Endothelial cell of umbilical vein (primary cell): Measurements from ENCODE around the gene ATAD2B.

Experiments
- EZH2 ChIP-seq: IDR thresholded peaks from 2 replicates; pipeline ENCODE4 v1.6.1; 2012; ENCODE audit warnings: borderline replicate concordance, low read depth, mild to moderate bottlenecking, moderate library complexity, low read length, inconsistent platforms; ENCODE audit not compliant: severe bottlenecking
- FOS ChIP-seq: IDR thresholded peaks from 2 replicates; pipeline ENCODE4 v1.6.1; 2011; ENCODE audit warnings: mild to moderate bottlenecking, low read length, moderate library complexity, borderline replicate concordance; ENCODE audit not compliant: insufficient read depth
- MYC ChIP-seq: IDR thresholded peaks from one replicate; pipeline ENCODE4 v1.6.1; 2011; ENCODE audit warnings: mild to moderate bottlenecking, low read depth, low read length
- POLR2A ChIP-seq: IDR thresholded peaks from 2 replicates; pipeline ENCODE4 v1.6.1; 2012; ENCODE audit warnings: low read depth, mild to moderate bottlenecking, control low read depth, low read length
- POLR2AphosphoS5 ChIP-seq: IDR thresholded peaks from 2 replicates; pipeline ENCODE4 v1.6.1; 2012; ENCODE audit warnings: low read depth, mild to moderate bottlenecking, control low read depth, low read length, moderate library complexity; ENCODE audit not compliant: insufficient read depth
- TF ChIP-seq, protein P1 (sequence below), 2 donors: IDR thresholded peaks; 1 replicate in 1 of 2; 2 replicates in 1 of 2; pipeline ENCODE4 v1.5.1; 2011; ENCODE audit warnings: low read length in 2 of 2, mild to moderate bottlenecking in 2 of 2, moderate library complexity in 2 of 2, control low read depth in 1 of 2, inconsistent platforms in 1 of 2, low read depth in 1 of 2; ENCODE audit not compliant: insufficient read depth in 1 of 2; ENCODE audit errors: extremely low read depth in 1 of 2
- TF ChIP-seq, protein P2 (sequence below): IDR thresholded peaks from 2 replicates; pipeline ENCODE4 v1.6.1; 2011; ENCODE audit not compliant: insufficient read depth, insufficient read length

DNA sequence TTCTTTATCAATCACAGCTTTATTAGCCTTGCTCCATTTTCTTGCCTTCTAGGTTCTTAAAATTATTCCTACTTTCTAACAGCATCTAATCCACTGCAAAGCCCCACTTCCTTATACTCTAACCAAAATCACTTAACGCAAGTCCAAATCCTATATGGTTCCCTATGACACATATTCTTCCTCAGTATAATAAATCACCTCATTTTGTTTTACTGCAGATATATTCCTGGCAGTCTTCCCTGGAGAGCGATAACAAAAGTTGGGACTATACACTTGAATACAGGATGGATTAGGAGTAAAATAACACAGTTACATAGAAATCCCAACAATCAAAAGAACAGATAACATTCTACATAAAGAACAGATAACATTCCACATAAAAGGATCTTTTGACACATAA, 144.8 kb downstream of the ATAD2B start:
- TF ChIP-seq MYC (no peak), POLR2AphosphoS5 (no peak), FOS (no peak), EZH2 (no peak), POLR2A (no peak)
- TF ChIP-seq, protein P1, sequence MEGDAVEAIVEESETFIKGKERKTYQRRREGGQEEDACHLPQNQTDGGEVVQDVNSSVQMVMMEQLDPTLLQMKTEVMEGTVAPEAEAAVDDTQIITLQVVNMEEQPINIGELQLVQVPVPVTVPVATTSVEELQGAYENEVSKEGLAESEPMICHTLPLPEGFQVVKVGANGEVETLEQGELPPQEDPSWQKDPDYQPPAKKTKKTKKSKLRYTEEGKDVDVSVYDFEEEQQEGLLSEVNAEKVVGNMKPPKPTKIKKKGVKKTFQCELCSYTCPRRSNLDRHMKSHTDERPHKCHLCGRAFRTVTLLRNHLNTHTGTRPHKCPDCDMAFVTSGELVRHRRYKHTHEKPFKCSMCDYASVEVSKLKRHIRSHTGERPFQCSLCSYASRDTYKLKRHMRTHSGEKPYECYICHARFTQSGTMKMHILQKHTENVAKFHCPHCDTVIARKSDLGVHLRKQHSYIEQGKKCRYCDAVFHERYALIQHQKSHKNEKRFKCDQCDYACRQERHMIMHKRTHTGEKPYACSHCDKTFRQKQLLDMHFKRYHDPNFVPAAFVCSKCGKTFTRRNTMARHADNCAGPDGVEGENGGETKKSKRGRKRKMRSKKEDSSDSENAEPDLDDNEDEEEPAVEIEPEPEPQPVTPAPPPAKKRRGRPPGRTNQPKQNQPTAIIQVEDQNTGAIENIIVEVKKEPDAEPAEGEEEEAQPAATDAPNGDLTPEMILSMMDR (IDR thresholded peaks at IDR 0.05; ENCODE audit: extremely low read depth in 1 of 2, insufficient read depth in 1 of 2, low read depth in 1 of 2, low read length in 2 of 2): no peak
- TF ChIP-seq, protein P2, sequence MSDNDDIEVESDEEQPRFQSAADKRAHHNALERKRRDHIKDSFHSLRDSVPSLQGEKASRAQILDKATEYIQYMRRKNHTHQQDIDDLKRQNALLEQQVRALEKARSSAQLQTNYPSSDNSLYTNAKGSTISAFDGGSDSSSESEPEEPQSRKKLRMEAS: no peak
